ENCODE data around the gene CDSN.
"Not testable (repeated sequence)": the region's sequence is repeated elsewhere in the genome, so short reads cannot be mapped to it uniquely, and the experiment has no call there.

Gene CDSN

GRCh38 chr6:31081872-31082271, 38.4 kb downstream of the CDSN start:
- DNase-seq, result no peak

GRCh38 chr6:31079656-31080261, 40.5 kb downstream of the CDSN start:
- DNase-seq, result peak; percentile 9 to 16

- DNase-seq, result no peak
Measured at GRCh38 chr6:31076611-31077010, 43.6 kb downstream of the CDSN start.

- no peak for DNase-seq
Measured at GRCh38 chr6:31075528-31075927, 44.7 kb downstream of the CDSN start.

GRCh38 chr6:31074401-31074800, 45.8 kb downstream of the CDSN start:
- no peak for DNase-seq

- no peak for DNase-seq
Measured at GRCh38 chr6:31070711-31071197, 49.5 kb downstream of the CDSN start.

GRCh38 chr6:31068669-31069340, 51.4 kb downstream of the CDSN start:
- DNase-seq, result no peak

GRCh38 chr6:31067891-31068668, 52.2 kb downstream of the CDSN start:
- not testable (repeated sequence) for DNase-seq

- not testable (repeated sequence) for DNase-seq
Measured at GRCh38 chr6:31067028-31067427, 53.2 kb downstream of the CDSN start.

GRCh38 chr6:31065556-31065955, 54.7 kb downstream of the CDSN start:
- DNase-seq, result no peak

Measured in cerebellar nuclear complex (tissue), 1 donor.